ENCODE measurements around the gene RNASEH1. TPM values are rescaled to one million over a fixed set of nuclear protein-coding genes. Genes with fewer than 3 reads are reported as not detected.

RNASEH1 gene
- total and polyA plus RNA-seq, 2 experiments from 2014 or later = 33.2 to 40.7 TPM

DNA sequence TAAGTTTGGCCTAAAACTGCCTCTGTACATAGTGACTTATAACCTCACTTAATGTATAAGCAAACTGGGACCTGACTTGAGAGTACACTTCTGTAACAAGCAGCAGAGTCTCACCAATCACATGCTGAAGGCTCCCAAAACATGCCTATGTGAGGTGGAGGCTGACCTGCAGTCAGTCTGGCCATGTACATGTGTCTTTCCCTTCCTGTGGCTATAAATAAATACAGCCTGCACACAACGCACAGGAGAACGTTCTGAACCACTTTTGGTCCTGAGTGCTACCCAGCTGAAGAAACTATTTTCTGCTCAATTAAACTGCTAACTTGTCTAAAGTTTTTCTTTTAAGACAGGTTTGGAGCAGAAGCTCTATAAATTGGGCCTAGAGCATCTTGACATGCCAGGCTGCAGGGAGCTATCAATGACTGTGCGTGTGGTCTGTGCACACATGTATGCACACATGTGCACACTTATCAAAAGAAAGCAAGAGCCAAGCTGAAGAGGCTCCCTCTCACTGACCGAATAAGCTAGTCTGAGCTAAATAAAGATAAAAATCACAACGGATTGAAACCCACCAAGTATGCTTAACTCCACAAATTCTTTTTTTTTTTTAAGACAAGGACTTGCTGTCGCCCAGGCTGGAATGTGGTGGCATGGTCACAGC, 15.0 kb downstream of the RNASEH1 start:
- peaks cover 86% of the 10 kb centered on the region for H3K36me3 Mint-ChIP-seq (ENCODE audit: low read depth)
- peaks cover 51% of the 10 kb centered on the region for H3K36me3 ChIP-seq (ENCODE audit: insufficient read depth)

DNA sequence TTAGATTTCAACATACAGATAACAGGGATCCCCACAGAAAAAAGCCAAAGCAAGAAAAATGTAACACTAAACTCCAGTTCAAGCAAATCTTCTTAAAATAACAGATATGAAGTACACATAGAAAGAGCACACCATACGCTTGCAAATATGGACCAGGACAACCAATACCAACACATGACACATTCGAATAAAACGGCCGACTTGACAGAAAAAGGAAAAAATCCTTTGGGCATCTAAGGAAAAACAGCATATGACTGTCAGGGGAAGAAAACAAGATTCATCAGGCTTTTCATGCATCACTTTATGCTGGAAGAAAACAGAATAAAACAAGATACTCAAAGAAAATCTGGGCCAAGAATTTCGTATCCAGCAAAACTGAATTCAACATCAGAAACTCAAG, 16.0 kb downstream of the RNASEH1 start:
- Histone ChIP-seq H3K4me1 (ENCODE audit: insufficient read depth) (no peaks in the 10 kb centered on the region), H3K4me2 (no peak overlapping the region), H3K79me2 (replicated peaks; ENCODE audit: insufficient read depth) (peaks cover 34% of the 10 kb centered on the region), H2AFZ (no peak overlapping the region), H3F3A (replicated peaks; ENCODE audit: low read depth) (0 out of 2 replicates have a peak, but pooled peaks cover 8% of the 10 kb centered on the region), H3K4me3 (no peak overlapping the region), H3K9me2 (ENCODE audit: insufficient read depth) (no peaks in the 10 kb centered on the region), H3K27ac (ENCODE audit: low read depth) (no peak overlapping the region), H3K27me3 (ENCODE audit: insufficient read depth) (no peaks in the 10 kb centered on the region), H3K36me3 (ENCODE audit: insufficient read depth) (peaks cover 48% of the 10 kb centered on the region), H4K20me1 (replicated peaks; ENCODE audit: insufficient read depth) (peaks cover 19% of the 10 kb centered on the region)
- H3K36me3 Mint-ChIP-seq (ENCODE audit: low read depth) = peaks cover 77% of the 10 kb centered on the region
- H3K4me3 Mint-ChIP-seq = no peak overlapping the region
- no peak overlapping the region for H3K27ac Mint-ChIP-seq
- TF ChIP-seq EZH2 (IDR thresholded peaks at IDR 0.05; ENCODE audit: low read depth, unreplicated experiment) = no peak
- no peak for TF ChIP-seq POLR2AphosphoS5 (IDR thresholded peaks at IDR 0.05; ENCODE audit: low read depth)
- TF ChIP-seq, protein P1, sequence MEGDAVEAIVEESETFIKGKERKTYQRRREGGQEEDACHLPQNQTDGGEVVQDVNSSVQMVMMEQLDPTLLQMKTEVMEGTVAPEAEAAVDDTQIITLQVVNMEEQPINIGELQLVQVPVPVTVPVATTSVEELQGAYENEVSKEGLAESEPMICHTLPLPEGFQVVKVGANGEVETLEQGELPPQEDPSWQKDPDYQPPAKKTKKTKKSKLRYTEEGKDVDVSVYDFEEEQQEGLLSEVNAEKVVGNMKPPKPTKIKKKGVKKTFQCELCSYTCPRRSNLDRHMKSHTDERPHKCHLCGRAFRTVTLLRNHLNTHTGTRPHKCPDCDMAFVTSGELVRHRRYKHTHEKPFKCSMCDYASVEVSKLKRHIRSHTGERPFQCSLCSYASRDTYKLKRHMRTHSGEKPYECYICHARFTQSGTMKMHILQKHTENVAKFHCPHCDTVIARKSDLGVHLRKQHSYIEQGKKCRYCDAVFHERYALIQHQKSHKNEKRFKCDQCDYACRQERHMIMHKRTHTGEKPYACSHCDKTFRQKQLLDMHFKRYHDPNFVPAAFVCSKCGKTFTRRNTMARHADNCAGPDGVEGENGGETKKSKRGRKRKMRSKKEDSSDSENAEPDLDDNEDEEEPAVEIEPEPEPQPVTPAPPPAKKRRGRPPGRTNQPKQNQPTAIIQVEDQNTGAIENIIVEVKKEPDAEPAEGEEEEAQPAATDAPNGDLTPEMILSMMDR (conservative IDR thresholded peaks at IDR 0.05; ENCODE audit: low read depth in 2 of 2) = no peak
- no peak for TF ChIP-seq NANOG (IDR thresholded peaks at IDR 0.05; ENCODE audit: borderline replicate concordance)
- no peak for TF ChIP-seq STAT1 (IDR thresholded peaks at IDR 0.05; ENCODE audit: unreplicated experiment)
- ATAC-seq (no peak), DNase-seq (ENCODE audit: low spot score) (no peak)
- H3K27me3 Mint-ChIP-seq (ENCODE audit: insufficient read depth, low read depth, poor library complexity) = peaks cover 3% of the 10 kb centered on the region
- no peaks in the 10 kb centered on the region for H3K4me1 Mint-ChIP-seq
- no peaks in the 10 kb centered on the region for H3K9me3 Mint-ChIP-seq

More for the DNA sequence above, 15.0 kb downstream of the RNASEH1 start:
- no peaks in the 10 kb centered on the region for H3K27me3 ChIP-seq (ENCODE audit: insufficient read depth)
- H4K20me1 ChIP-seq (replicated peaks; ENCODE audit: insufficient read depth) = peaks cover 19% of the 10 kb centered on the region
- no peak for ATAC-seq
- H3K4me3 ChIP-seq = no peak overlapping the region
- no peak overlapping the region for H3K27ac ChIP-seq (ENCODE audit: low read depth)
- Mint-ChIP-seq H3K27me3 (ENCODE audit: insufficient read depth, low read depth, poor library complexity) (peaks cover 3% of the 10 kb centered on the region), H3K4me1 (no peaks in the 10 kb centered on the region), H3K4me3 (no peak overlapping the region), H3K9me3 (no peaks in the 10 kb centered on the region), H3K27ac (no peak overlapping the region)
- TF ChIP-seq NANOG (IDR thresholded peaks at IDR 0.05; ENCODE audit: borderline replicate concordance) = no peak
- no peak for TF ChIP-seq POLR2AphosphoS5 (IDR thresholded peaks at IDR 0.05; ENCODE audit: low read depth)
- TF ChIP-seq, protein P2, sequence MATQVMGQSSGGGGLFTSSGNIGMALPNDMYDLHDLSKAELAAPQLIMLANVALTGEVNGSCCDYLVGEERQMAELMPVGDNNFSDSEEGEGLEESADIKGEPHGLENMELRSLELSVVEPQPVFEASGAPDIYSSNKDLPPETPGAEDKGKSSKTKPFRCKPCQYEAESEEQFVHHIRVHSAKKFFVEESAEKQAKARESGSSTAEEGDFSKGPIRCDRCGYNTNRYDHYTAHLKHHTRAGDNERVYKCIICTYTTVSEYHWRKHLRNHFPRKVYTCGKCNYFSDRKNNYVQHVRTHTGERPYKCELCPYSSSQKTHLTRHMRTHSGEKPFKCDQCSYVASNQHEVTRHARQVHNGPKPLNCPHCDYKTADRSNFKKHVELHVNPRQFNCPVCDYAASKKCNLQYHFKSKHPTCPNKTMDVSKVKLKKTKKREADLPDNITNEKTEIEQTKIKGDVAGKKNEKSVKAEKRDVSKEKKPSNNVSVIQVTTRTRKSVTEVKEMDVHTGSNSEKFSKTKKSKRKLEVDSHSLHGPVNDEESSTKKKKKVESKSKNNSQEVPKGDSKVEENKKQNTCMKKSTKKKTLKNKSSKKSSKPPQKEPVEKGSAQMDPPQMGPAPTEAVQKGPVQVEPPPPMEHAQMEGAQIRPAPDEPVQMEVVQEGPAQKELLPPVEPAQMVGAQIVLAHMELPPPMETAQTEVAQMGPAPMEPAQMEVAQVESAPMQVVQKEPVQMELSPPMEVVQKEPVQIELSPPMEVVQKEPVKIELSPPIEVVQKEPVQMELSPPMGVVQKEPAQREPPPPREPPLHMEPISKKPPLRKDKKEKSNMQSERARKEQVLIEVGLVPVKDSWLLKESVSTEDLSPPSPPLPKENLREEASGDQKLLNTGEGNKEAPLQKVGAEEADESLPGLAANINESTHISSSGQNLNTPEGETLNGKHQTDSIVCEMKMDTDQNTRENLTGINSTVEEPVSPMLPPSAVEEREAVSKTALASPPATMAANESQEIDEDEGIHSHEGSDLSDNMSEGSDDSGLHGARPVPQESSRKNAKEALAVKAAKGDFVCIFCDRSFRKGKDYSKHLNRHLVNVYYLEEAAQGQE (IDR thresholded peaks at IDR 0.05; ENCODE audit: unreplicated experiment) = no peak
- no peak for TF ChIP-seq JUNB (IDR thresholded peaks at IDR 0.05; ENCODE audit: unreplicated experiment)
- TF ChIP-seq EZH2 (IDR thresholded peaks at IDR 0.05; ENCODE audit: low read depth, unreplicated experiment) = no peak
- TF ChIP-seq EZH2phosphoT487 (IDR thresholded peaks at IDR 0.05; ENCODE audit: unreplicated experiment) = no peak
- no peak for TF ChIP-seq CREB1 (CRISPR knock-in tag; IDR thresholded peaks at IDR 0.05; ENCODE audit: low read depth)
- TF ChIP-seq ZNF114 (CRISPR knock-in tag; IDR thresholded peaks at IDR 0.05) = no peak
- TF ChIP-seq, protein P1 (conservative IDR thresholded peaks at IDR 0.05; ENCODE audit: low read depth in 2 of 2) = no peak
- no peak overlapping the region for H2AFZ ChIP-seq
- peaks cover 34% of the 10 kb centered on the region for H3K79me2 ChIP-seq (replicated peaks; ENCODE audit: insufficient read depth)
- H3K4me1 ChIP-seq (ENCODE audit: insufficient read depth) = no peaks in the 10 kb centered on the region
- DNase-seq (ENCODE audit: low spot score) = no peak
- 0 out of 2 replicates have a peak, but pooled peaks cover 8% of the 10 kb centered on the region for H3F3A ChIP-seq (replicated peaks; ENCODE audit: low read depth)
- H3K4me2 ChIP-seq = no peak overlapping the region
- H3K9me2 ChIP-seq (ENCODE audit: insufficient read depth) = no peaks in the 10 kb centered on the region

All from GM23338 (cell line).